ENCODE results near the gene TXNL4B.

TXNL4B gene

DNA sequence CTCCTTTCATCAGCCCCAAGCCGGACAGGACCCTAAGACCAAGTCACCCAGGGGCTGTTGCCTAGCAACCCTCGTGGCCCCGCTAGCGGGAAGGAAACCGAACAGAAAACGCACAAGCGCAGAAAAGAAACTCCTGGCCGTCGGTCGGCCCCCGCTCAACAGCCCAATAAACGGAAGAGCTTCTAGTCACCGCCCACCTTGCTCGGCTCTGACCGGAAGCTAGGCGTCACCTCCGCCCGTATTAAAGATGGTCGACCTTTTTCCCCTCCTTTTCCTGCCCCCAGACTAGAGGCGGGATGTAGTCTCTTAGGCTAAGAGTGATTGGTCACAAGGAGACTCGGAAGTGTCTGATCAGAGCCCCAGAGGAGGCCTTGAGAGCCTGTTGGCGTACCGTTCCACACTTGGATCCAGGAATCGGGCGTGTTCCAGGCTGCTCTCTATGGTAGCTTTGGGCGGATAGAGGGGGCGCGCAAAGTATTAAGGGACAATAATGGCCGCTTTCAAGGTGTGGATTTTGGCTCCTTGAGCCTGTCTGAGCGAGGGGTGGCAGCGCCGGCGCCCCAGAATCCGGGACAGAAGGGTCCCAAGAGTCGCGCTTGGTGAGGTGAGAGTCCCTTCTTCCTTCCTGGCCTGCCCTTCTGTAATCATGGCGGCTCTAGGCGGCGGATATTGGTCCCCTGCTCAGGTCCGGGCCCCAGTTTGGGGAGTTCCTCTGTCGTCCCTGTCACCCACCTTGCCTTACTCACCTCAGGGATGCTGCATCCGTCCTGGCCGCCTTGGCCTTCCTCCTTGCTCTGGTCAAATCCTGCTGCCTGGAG, at the start of gene TXNL4B, which contains the start of gene DHX38:
TXNL4B (minus strand) TSS at position 173 of the 818 bp plus-strand sequence. CDS start 2,871 bp downstream, outside the sequence.
DHX38 (plus strand) TSS at position 400 of the 818 bp plus-strand sequence. CDS start 2,311 bp downstream, outside the sequence.
- peak; percentile 92 for DNase-seq

DNA sequence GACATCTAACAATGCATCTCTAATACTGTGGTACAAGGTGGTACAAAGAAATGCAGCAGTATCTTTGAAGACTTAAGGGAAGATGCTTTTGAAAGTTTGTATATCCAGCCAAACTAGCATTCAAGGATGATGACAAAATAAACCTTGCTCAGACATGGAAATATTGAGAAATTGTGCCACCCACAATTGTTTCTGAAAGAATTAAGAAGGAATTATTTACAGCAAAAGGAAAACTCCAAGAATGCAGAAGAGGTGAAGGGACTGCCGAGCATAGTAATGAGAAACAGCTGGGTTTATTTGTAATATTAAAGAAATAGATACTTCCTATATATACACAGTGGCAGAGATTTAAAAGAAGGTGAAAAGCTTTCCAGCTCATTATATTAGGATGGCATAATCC, 49.1 kb upstream of the TXNL4B start:
- DNase-seq: no peak

DNA sequence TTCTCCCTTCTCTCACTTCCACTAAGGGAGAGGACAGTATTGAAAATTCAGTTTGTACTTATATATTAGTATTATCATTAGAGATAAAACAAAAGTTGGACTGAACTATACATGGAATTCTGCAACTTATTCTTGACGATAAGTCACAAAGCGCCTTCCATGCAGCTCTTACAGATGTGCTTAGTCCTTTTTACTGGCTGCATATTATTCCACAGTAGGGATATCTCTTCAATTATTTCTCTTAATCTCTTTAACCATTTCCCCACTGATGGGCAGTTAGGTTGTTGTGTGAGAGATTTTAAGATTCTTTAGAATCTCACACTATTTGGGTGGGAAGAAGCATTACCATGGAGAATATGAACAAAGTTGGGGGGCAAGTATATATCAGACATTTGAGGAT, 46.5 kb upstream of the TXNL4B start:
- no peak for DNase-seq

DNA sequence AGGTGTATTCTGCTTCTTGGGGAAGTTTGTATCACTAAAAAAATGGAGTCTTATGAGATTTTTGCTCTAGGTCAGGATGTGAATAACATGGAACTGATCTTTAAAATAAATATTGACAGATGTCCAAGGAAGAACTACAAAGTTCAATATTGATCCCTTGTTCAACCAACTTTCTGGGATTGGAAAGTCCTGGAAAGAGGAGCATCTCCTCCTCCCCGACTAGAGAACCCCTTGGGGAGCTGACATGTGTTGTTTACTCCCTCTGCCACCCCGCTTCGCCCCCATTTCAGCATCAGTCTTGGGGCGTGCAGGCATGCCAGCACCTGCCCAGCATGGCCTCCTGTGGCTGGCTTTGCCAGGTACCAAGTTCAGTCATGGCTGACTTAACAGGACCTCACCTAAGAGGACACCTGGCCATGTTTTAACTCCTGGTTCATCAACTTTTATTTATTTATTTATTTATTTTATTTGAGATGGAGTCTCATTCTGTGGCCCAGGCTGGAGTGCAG, 44.7 kb upstream of the TXNL4B start:
- DNase-seq: no peak

DNA sequence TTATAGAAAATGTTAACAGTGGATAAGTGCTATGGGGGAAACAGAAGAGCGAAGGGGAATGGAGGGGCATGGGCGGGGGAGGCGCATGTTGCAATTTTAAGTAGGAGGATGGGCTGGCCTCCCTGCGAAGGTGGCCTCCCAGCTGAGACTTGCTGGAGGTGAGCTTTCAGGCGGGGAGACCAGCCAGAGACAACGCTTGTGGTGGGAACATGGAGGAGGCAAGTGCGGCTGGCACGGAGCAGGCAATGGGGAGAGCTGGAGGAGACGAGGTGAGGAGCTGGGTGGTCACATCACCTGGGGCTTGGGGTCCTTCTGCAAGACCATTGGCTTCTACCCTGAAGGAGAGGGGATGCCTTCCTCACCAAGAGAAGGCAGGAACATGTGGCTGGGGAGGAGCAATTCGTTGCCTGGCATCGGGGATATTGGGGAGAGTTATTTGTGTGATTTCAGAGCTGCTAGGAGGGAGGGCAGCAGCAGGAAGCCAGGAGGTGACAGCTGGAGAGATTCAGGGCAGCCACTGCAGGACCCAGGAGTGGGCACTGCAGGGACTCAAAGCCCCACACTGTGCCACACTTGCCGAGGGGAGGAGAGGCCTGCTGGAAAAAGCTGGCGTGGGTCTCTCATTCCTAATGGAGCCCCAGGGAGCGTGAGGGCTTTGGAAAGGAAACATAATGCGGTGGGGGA, 44.1 kb upstream of the TXNL4B start:
- no peak for DNase-seq

DNA sequence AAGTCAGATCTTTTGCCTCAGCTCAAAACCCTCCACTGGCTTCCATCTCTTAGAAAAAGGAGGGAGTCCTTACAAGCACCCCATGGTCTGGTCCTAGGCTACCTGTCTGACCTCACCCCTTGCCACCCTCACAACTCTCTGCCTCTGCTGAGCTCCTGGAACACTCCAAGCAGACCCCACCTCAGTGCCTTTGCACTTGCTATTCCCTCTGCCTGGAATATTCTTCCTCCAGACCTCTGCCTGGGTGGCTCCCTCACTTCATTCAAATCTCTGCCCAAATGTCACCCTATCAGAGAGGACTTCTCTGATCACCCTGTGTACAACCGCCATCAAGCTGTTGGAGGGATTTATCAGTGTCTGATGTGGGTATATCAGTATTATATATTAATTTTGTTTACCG, 41.1 kb upstream of the TXNL4B start:
- no peak for DNase-seq

DNA sequence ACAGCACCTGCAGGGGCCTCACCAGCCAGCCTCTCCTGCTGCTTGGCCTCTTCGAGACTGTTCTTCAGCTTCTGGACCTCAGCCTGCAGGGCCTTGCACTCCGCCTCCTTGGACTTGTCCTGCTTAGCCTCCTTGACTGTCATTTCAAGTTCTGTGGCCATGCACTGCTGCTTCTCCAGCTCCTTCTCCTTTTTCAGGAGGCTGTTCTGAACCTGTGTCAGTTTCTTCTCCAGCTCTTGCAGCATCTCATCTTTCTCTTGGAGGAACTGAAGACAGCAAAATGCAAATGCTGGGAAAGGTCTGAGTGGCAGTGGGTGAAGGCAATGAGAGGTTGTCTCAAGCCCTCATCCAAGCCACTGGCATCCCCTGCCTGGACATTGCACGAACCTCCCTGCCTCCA, 39.3 kb upstream of the TXNL4B start:
- no peak for DNase-seq

DNA sequence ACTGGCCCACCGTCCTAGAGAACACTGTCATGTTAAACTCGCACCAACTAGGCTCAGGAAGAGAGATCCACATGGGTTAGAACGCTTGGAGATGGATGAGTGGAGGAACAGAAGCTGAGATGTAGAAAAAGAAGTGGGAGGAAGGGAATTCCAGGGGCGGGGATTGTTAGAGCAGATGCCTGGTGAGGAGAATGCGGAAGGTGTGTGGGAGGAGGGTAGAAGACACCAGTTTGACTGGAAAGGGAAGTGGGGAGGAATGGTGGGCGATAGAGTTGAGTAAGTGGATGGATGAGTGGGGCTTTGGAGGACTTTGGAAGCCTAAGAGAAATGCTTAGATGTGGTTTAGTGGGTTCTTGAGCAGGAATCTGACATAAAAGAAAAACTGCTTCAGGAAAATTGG, 37.6 kb upstream of the TXNL4B start:
- no peak for DNase-seq

DNA sequence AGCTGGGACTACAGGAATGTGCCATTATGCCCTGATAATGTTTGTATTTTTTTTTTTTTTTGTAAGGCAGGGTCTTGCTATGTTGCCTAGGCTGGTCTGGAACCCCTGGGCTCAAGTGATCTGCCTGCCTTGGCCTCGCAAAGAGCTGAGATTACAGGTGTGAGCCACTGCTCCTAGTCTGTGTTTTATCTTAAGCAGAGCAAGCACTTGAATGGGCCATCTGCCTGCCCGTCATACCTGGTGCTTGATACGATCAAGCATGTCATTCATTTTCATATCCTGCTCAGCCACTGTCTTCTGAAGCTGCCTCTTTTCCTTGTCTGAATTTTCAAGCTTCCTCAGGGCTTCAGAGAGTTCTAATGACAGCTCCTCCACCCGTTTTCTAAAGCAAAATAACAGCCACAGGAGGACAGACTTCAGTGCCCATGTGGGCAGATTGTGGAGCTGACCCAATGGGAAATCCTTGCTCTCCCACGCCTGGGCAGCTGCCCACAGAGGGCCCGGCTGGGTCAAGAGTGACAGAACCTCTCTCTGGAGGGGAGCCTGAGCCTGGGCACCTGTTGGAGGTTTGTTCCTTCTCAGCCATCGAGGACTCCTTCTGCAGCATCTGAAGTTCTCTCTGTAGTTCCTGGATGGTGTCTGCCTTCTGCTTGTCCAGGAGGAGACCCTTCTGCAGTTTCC, 36.7 kb upstream of the TXNL4B start:
- no peak for DNase-seq

DNA sequence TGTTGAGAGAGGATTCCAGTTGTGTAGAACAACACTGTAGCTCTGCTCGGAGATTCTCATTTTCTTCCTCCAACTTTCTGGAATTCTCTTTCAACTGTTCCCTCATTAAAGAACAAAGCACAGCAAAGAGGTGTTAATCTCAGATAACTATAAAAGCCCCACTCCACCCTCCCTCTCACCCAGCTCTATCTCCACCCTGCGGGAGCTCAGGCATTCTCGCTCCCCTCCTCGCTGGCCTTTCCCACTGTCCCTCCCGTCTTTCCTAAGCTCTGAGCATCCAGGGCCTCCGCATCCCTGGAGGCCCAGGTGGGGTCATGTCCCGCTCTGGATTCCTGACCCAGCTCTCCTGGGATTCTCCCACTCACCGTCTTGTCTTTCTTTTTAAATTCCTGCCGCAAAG, 35.3 kb upstream of the TXNL4B start:
- no peak for DNase-seq

DNA sequence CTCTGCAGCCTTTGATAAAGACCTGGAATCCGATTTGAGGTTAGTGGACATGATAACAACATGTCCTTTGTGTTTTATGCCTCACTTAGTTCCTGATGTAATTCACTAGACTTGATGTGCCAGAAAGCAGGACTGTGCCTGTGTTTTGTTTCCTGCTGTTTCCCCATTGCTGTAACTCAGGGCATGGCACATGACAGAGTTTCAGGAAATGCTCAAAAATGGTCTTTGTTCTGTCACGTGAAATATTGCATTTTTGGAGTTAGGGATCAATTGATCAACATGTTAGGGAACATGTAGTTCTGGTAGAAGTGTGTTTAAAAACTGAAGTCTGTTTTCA, 33.0 kb upstream of the TXNL4B start:
- no peak for DNase-seq

DNA sequence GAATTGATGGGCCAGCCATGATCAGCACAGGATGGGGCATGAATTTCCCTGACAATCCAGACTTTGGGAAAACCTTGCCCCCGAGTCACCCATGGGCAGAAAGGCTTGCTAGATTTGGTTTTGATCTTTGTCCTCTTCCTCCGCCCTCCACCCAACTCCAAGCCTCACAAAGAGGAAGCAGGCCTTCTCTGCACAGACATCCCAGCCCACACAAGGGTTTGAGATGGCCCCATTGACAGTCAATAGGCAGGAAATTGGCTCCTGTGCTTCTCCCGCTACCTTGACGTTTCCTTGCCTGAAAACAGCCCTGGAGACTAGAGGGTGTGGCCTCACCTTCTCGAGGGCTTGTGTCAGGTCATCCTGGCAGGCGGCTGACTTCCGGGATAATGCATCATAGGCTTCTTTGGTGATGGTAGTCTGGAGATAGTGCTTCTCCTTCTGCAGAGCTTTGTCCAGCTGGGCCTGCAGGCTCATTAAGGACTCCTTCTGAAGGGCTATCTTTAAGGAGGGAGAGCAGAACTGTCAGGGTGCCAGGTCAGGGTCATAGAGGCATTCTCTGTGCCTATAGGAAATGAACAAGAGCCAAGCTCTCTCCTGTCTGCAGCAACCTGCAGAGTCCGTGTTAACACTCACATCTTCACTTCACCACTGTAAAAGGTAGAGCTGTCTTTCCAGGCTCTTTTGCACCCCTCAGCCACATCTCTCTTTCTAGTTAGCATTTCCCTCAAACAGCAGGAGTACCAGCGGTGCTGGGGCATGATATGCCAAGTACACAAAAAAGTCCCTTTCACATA, 32.4 kb upstream of the TXNL4B start:
- no peak for DNase-seq

DNA sequence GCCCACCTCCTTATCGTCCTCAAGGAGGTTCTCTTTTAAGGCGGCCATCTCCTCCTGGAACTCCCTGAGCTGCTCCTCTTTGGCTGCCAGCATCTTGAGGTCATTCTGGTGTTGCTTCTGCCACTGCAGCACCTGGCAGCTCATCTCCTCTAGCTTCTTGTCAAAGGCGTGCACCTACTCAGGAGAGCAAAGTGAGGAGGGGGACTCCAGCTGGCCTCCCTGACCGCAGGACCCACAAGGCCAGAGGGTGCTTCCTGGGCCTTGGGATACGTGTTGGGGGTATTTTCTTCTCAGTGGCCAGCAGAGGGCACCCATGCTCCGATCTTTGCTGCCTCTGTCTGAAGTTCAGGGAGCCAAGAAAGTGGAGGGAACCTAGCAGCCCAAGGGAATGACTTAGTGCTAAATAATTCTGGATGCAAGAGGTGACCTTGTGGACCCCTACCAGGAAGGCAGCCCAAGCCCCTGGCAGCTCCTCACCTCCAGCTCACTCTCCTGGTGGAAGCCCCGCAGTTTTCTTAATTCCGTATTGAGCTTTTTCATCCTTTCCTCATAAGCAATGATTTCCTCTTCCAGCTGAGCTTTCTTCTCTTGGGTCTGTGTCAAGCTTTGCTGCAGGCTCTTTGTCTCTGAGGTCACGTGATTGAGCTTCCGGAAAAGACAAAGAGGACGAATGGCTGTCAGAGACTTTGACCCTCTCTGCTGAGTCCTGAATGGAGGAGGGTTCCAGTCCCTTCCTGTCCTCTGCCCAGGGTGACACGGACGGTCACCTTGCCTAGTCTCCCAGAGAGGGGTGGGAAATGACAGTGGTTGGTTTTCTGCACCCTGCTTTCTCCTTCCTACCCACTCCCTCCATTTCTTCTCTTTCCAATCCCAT, 31.6 kb upstream of the TXNL4B start:
- peak; percentile 14 for DNase-seq

DNA sequence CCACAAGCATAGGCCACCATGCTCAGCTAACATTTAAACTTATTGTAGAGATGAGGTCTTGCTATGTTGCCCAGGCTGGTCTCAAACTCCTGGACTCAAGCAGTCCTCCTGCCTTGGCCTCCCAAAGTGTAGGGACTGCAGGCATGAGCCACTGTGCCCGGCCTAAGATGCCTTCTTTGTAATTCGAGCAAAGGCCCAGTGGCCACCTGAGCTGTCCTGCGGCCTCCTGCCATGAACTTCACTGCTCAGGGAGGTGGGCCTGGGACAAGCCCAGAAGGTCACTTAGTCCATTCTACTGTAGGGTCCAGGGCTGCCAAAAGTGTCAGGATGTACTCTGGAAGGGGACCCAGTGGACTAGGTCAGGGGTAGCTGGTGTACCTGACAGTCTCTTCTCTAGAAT, 30.7 kb upstream of the TXNL4B start:
- no peak for DNase-seq

DNA sequence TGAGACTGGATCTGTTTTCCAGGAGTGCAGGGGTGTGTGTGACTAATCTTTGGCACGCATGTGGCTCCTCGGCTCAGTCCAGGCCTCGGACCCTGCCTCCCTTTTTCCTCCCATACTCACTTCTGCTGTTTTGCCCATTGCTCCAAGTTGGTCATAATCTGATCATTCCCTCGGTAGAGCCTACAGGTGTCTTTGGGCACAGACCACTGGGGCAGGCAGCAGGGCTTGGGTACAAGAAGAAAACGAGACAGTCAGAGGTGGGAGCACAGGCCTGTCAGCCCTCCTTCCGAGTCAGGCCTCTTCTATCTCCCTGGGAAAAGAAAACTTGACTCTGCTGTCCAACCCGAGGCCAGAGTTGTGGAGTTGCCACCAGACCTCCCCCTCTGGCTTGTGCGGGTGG, 30.0 kb upstream of the TXNL4B start:
- DNase-seq: no peak

DNA sequence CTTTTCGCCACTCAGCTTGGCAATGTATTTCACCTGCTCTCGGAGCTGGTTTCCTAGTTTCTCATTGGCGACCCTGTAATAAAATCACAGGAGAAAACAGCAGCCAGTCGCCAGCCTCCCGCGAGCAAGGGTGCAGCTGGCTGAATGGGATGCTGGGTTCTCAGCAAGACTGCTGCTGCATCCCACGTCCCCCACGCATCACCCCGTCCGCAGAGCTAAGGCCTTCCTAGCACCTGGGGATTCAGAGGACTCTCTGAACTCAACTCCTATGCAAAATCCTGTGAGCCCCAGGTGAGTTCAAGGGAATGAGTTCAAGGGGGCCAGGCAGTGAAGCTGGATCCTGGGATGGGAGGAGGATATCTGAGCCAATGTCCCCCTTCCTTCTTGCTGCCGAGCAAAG, 29.5 kb upstream of the TXNL4B start:
- no peak for DNase-seq

DNA sequence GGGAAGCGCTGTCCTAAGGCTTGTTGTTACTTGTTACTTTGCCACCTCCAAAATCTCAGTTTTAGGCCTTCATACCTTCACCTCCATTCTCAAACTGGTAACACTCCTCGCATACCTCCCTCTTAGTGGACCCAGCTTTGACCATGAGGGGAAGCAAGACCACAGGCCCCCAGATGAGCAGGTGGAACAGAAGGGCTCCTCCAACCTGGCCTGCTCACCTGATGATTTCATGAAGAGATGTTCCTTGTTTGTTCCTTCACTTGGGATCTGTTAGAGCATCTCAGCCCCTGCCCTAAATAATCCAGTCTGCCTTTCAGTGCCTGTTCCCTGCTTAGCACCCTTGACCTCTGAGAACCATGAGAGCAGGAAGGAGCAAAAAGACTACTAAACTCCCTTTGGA, 28.9 kb upstream of the TXNL4B start:
- DNase-seq: no peak

DNA sequence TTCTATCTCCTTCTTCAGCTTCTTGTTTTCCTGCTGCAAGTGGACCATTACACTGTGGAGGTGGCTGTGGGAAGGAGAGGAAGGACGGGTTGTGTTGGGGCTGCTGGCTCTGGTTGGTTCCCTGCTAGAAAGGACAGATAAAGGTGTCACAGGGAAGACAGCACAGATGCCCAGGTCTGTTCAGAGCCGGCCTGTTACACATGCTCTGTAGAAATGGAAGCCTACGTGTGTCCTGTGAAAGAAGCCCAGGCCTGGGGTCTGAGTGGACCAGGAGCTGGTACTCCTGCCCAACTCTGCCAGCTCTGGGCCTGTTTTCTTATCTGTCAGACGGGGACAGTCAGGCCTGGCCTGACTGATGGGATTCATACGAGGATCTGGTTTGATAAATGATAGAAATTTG, 26.6 kb upstream of the TXNL4B start:
- DNase-seq: no peak

DNA sequence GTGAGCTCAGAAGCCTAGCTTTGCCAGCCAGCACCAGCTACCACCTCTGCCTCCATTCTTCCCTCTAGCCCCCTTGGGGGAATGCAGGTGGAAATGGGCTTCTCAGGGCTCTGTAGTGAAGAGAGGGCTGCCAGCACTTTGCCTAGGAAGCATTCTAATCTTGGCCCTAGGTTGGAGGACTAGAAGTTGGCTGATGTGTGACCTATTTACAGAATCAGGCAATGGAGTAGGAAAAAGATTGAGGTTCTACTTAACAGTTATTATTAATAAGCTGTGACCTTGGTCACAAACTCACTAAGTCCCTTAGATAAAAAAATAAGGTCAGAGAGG, 20.2 kb upstream of the TXNL4B start:
- DNase-seq: no peak

DNA sequence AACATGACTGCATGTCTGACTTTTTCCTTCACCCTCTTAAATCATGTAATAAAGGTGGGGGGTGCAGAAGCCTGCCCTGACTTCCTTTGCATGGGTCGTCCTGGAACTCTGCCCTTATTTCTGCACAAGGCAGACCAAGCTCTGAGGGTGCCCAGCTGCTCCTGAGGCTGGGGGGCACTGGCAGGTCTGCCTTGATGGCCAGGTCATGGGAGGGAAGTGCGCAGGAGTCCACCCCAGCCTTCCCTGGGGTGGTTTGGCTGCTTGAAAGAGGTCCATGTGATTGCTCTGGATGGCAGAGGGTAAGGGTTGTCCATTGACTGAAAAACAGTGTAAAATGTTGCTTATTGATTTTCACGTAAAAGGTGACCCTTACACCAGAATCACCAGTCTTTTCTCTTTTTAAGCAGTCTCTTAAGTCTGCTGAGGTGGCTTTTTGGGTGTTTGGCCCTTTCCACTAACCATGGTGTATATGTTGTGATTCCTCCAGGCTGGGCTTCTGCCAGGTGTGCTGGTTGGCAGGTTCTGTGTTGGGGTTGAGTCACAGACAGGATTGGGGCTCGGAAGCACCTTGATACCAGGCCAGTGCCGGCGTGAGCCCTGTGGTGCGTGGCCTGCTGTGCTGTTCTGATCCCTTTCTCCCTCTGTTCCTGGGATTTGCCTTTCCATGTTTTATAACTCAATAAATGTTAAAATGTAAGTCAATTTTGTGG, 19.6 kb upstream of the TXNL4B start:
- no peak for DNase-seq

DNA sequence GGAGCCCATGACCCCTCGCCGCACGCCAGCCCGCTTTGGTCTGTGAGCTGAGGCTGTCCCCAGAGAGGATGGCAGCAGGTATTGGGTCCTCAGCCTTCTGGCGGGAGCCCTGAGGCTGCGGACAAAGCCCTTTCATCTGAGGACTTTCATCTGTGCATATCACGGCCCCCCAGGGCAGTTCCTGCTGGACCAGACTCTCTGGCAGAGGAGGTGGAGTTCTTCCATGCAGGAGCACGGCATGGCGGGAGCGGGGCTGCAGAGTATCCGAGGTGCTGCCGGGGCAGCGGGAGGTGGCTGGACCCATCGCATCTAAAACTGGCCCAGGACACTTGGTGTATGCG, 19.0 kb upstream of the TXNL4B start:
- no peak for DNase-seq
